ENCODE measurements around the gene CD7. TPM values are rescaled to one million over a fixed set of nuclear protein-coding genes. Genes with fewer than 3 reads are reported as not detected.

Gene CD7
- total and polyA plus RNA-seq, 2 donors (not counting 1 experiment from before 2014, with no cell fraction given), result 0.67 to 1.3 TPM

- no peak overlapping the region for H2AFZ ChIP-seq (ENCODE audit: insufficient read depth, low read depth, low read length, poor library complexity, severe bottlenecking)
- peaks cover 24 to 51% of the 10 kb centered on the region in 2 donors for H3K4me1 ChIP-seq (ENCODE audit: control insufficient read depth in 2 of 2, insufficient read depth in 2 of 2, low read length in 2 of 2)
- no peak overlapping the region for H3K4me2 ChIP-seq (replicated peaks; ENCODE audit: low read depth, low read length, poor library complexity, severe bottlenecking)
- ChIA-PET POLR2A (interaction anchor here (0.6 kb wide), 1 partner anchor 1941 kb away, joined by 4 read pairs; no protein-coding TSS in a partner anchor), CTCF (interaction anchor here (1.1 kb wide), 1 partner anchor 134 kb away, joined by 3 read pairs; no protein-coding TSS in a partner anchor)
- no peaks in the 10 kb centered on the region for H3K9me3 ChIP-seq (ENCODE audit: control extremely low read depth in 1 of 3, control insufficient read depth in 2 of 3, insufficient read depth in 1 of 3, low read length in 2 of 3)
- 84% methylated on average over 21 of the region's 21 CpGs for WGBS (ENCODE audit: insufficient coverage)
- H3K4me3 ChIP-seq (ENCODE audit: control extremely low read depth in 1 of 5, extremely low read depth in 1 of 5, insufficient read depth in 1 of 5, low read depth in 2 of 5, low read length in 4 of 5), result no peak overlapping the region
- H3K79me2 ChIP-seq (ENCODE audit: control insufficient read depth, insufficient read depth, low read length), result peaks cover 99% of the 10 kb centered on the region
- no peak overlapping the region for H3K4me3 Mint-ChIP-seq
- peaks cover 3 to 87% of the 10 kb centered on the region in 2 experiments for H3K36me3 ChIP-seq (replicated peaks in 1 of 2; ENCODE audit: control extremely low read depth in 1 of 2, control insufficient read depth in 1 of 2, extremely low read depth in 1 of 2, insufficient read depth in 2 of 2, low read length in 1 of 2)
- peaks cover 61% of the 10 kb centered on the region for H3K4me1 Mint-ChIP-seq
- peak overlapping the region; percentile 0 for H3K27ac Mint-ChIP-seq
- no peaks in the 10 kb centered on the region for H3K27me3 Mint-ChIP-seq
- H3K27ac ChIP-seq (ENCODE audit: low read length in 2 of 2), result no peak overlapping the region
- ATAC-seq (ENCODE audit: low read depth) (no peak), DNase-seq (peak; percentile 16)
- intact Hi-C loops (cut with micrococcal nuclease), result no loop called here
- no peaks in the 10 kb centered on the region for H3K27me3 ChIP-seq (replicated peaks in 1 of 4; ENCODE audit: control extremely low read depth in 1 of 4, control insufficient read depth in 3 of 4, insufficient read depth in 4 of 4, low read length in 3 of 4)
- H3K9ac ChIP-seq (ENCODE audit: low read length), result no peak overlapping the region
- TF ChIP-seq, protein P1, sequence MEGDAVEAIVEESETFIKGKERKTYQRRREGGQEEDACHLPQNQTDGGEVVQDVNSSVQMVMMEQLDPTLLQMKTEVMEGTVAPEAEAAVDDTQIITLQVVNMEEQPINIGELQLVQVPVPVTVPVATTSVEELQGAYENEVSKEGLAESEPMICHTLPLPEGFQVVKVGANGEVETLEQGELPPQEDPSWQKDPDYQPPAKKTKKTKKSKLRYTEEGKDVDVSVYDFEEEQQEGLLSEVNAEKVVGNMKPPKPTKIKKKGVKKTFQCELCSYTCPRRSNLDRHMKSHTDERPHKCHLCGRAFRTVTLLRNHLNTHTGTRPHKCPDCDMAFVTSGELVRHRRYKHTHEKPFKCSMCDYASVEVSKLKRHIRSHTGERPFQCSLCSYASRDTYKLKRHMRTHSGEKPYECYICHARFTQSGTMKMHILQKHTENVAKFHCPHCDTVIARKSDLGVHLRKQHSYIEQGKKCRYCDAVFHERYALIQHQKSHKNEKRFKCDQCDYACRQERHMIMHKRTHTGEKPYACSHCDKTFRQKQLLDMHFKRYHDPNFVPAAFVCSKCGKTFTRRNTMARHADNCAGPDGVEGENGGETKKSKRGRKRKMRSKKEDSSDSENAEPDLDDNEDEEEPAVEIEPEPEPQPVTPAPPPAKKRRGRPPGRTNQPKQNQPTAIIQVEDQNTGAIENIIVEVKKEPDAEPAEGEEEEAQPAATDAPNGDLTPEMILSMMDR (IDR thresholded peaks at IDR 0.05), result no peak
- no peak for TF ChIP-seq EZH2 (IDR thresholded peaks at IDR 0.05; ENCODE audit: borderline replicate concordance, insufficient read depth, low read depth, low read length, poor library complexity, severe bottlenecking)
- H3K9me3 Mint-ChIP-seq (ENCODE audit: insufficient read depth), result no peaks in the 10 kb centered on the region
- H4K20me1 ChIP-seq (ENCODE audit: control insufficient read depth, insufficient read depth, low read length, poor library complexity, severe bottlenecking), result peaks cover 97% of the 10 kb centered on the region
Observed at GRCh38 chr17:82267575-82268379, 49.6 kb downstream of the CD7 start.

- Mint-ChIP-seq H3K9me3 (ENCODE audit: insufficient read depth) (no peaks in the 10 kb centered on the region), H3K4me3 (no peak overlapping the region), H3K4me1 (peaks cover 47% of the 10 kb centered on the region), H3K27ac (no peak overlapping the region), H3K27me3 (no peaks in the 10 kb centered on the region)
- H3K79me2 ChIP-seq (ENCODE audit: control insufficient read depth, insufficient read depth, low read length), result peaks cover 98% of the 10 kb centered on the region
- DNase-seq (no peak), ATAC-seq (ENCODE audit: low read depth) (no peak)
- no peak overlapping the region for H2AFZ ChIP-seq (ENCODE audit: insufficient read depth, low read depth, low read length, poor library complexity, severe bottlenecking)
- H3K4me1 ChIP-seq (ENCODE audit: control insufficient read depth in 2 of 2, insufficient read depth in 2 of 2, low read length in 2 of 2), result peaks cover 11 to 35% of the 10 kb centered on the region in 2 donors
- H3K9me3 ChIP-seq (ENCODE audit: control extremely low read depth in 1 of 3, control insufficient read depth in 2 of 3, insufficient read depth in 1 of 3, low read length in 2 of 3), result no peaks in the 10 kb centered on the region
- intact Hi-C loops (cut with micrococcal nuclease), result no loop called here
- no peak overlapping the region for H3K4me2 ChIP-seq (replicated peaks; ENCODE audit: low read depth, low read length, poor library complexity, severe bottlenecking)
- no peak overlapping the region for H3K9ac ChIP-seq (ENCODE audit: low read length)
- POLR2A ChIA-PET, result no interaction called here
- 98% methylated on average over 9 of the region's 10 CpGs for WGBS (ENCODE audit: insufficient coverage)
- H3K4me3 ChIP-seq (ENCODE audit: control extremely low read depth in 1 of 5, extremely low read depth in 1 of 5, insufficient read depth in 1 of 5, low read depth in 2 of 5, low read length in 4 of 5), result no peak overlapping the region
- H3K27ac ChIP-seq (ENCODE audit: low read length in 2 of 2), result no peak overlapping the region
- H4K20me1 ChIP-seq (ENCODE audit: control insufficient read depth, insufficient read depth, low read length, poor library complexity, severe bottlenecking), result peaks cover 98% of the 10 kb centered on the region
- CTCF ChIA-PET, result interaction anchor here (1.1 kb wide), 1 partner anchor 136 kb away, joined by 3 read pairs; no protein-coding TSS in a partner anchor
- TF ChIP-seq, protein P1 (IDR thresholded peaks at IDR 0.05), result no peak
- TF ChIP-seq EZH2 (IDR thresholded peaks at IDR 0.05; ENCODE audit: borderline replicate concordance, insufficient read depth, low read depth, low read length, poor library complexity, severe bottlenecking), result no peak
- H3K27me3 ChIP-seq (replicated peaks in 1 of 4; ENCODE audit: control extremely low read depth in 1 of 4, control insufficient read depth in 3 of 4, insufficient read depth in 4 of 4, low read length in 3 of 4), result no peaks in the 10 kb centered on the region
- peaks cover 3 to 92% of the 10 kb centered on the region in 2 experiments for H3K36me3 ChIP-seq (replicated peaks in 1 of 2; ENCODE audit: control extremely low read depth in 1 of 2, control insufficient read depth in 1 of 2, extremely low read depth in 1 of 2, insufficient read depth in 2 of 2, low read length in 1 of 2)
Observed at GRCh38 chr17:82266142-82266541, 51.3 kb downstream of the CD7 start.
